ENCODE results near the gene CAPN11. TPM values are rescaled to one million over a fixed set of nuclear protein-coding genes. Genes with fewer than 3 reads are reported as not detected.

Gene CAPN11
- total and polyA plus RNA-seq, 10 of the 15 experiments (the other 5 are each of a cell fraction or from before 2014, with no cell fraction given), result 0.05 to 0.44 (median 0.31) TPM

- no peak for TF ChIP-seq CEBPB (IDR thresholded peaks at IDR 0.05; ENCODE audit: borderline replicate concordance in 1 of 2, low read depth in 2 of 2, low read length in 2 of 2)
- peak; percentile 34; the same call in 1 of the 2 replicates for TF ChIP-seq ATF7 (IDR thresholded peaks at IDR 0.05; ENCODE audit: low read depth)
- TF ChIP-seq NRF1 (conservative IDR thresholded peaks at IDR 0.05; ENCODE audit: low read depth, low read length), result no peak
- TF ChIP-seq IKZF1 (conservative IDR thresholded peaks at IDR 0.05), result 0 out of 2 replicates have a peak, but pooled peaks have one; percentile 25
- TF ChIP-seq ZNF592 (IDR thresholded peaks at IDR 0.05), result 0 out of 2 replicates have a peak, but pooled peaks have one; percentile 49
- TF ChIP-seq RAD51 (IDR thresholded peaks at IDR 0.05), result no peak
- TF ChIP-seq SKIL (IDR thresholded peaks at IDR 0.05; ENCODE audit: low read depth, poor library complexity, severe bottlenecking), result no peak
- TF ChIP-seq RFX5 (IDR thresholded peaks at IDR 0.05; ENCODE audit: low read depth, low read length), result no peak
- TF ChIP-seq MTA2 (IDR thresholded peaks at IDR 0.05; ENCODE audit: low read depth), result peak; percentile 38; the same call in 1 of the 2 replicates
- TF ChIP-seq, protein P1, sequence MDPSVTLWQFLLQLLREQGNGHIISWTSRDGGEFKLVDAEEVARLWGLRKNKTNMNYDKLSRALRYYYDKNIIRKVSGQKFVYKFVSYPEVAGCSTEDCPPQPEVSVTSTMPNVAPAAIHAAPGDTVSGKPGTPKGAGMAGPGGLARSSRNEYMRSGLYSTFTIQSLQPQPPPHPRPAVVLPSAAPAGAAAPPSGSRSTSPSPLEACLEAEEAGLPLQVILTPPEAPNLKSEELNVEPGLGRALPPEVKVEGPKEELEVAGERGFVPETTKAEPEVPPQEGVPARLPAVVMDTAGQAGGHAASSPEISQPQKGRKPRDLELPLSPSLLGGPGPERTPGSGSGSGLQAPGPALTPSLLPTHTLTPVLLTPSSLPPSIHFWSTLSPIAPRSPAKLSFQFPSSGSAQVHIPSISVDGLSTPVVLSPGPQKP (IDR thresholded peaks at IDR 0.05; ENCODE audit: low read depth, low read length), result no peak; the same call in 1 of the 2 replicates
- no peak for TF ChIP-seq POU2F2 (IDR thresholded peaks at IDR 0.05; ENCODE audit: borderline replicate concordance, low read depth, low read length)
- TF ChIP-seq NBN (IDR thresholded peaks at IDR 0.05), result no peak
- peak; percentile 48; the same call in 1 of the 2 replicates for TF ChIP-seq MXI1 (IDR thresholded peaks at IDR 0.05; ENCODE audit: low read depth, low read length)
- no peak for TF ChIP-seq KDM1A (IDR thresholded peaks at IDR 0.05; ENCODE audit: borderline replicate concordance)
- no peak for TF ChIP-seq ZBTB33 (IDR thresholded peaks at IDR 0.05)
- TF ChIP-seq ZSCAN29 (IDR thresholded peaks at IDR 0.05), result no peak
- no peak; the same call in 1 of the 2 replicates for TF ChIP-seq NR2F1 (conservative IDR thresholded peaks at IDR 0.05)
- TF ChIP-seq RUNX3 (IDR thresholded peaks at IDR 0.05; ENCODE audit: low read length), result peak; percentile 67
Observed at GRCh38 chr6:44172731-44173500, 14.3 kb downstream of the CAPN11 start (continued).

Data from GM12878 (cell line).